ES-I3 (cell line): ENCODE measurements around the gene AGO1.
"Not testable (repeated sequence)": the region's sequence is repeated elsewhere in the genome, so short reads cannot be mapped to it uniquely, and the experiment has no call there.

Experiments
- H3K36me3 ChIP-seq: 2 replicates; pipeline ENCODE4 v1.6.1; 2013; ENCODE audit warnings: mild to moderate bottlenecking, low read length, control low read depth, moderate library complexity; ENCODE audit not compliant: insufficient read depth
- H3K4me1 ChIP-seq: 2 replicates; pipeline ENCODE4 v1.6.1; 2013; ENCODE audit warnings: mild to moderate bottlenecking, control low read depth, low read length; ENCODE audit not compliant: insufficient read depth
- H3K9ac ChIP-seq: 2 replicates; pipeline ENCODE4 v1.6.1; 2013; ENCODE audit warnings: low read depth, mild to moderate bottlenecking, low read length, moderate library complexity
- H3K9me3 ChIP-seq: 2 replicates; pipeline ENCODE4 v1.6.1; 2013; ENCODE audit warnings: mild to moderate bottlenecking, low read length, moderate library complexity; ENCODE audit not compliant: control insufficient read depth, insufficient read depth

Gene AGO1

DNA sequence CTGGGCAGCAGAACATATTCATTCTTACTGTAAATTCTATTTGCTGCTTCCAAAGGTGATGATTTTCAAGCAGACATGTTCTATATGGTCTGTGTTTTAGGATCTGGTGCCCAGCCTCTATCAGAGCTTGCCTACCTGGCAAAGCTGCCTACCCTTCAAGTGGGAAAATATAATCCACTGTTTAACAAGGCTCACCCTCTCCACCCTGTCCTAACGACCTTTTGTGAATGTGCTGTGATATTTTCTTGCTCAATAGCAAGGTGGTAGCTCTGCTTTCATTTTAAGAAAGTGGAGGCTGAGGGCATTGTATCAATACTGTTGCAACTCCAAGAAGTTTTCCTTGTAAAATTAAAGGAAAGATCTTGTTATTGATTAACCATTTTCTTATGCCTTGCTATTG lies 26.0 kb upstream of the AGO1 start:
- no peak overlapping the region for H3K9ac ChIP-seq
- peaks cover 12% of the 10 kb centered on the region for H3K36me3 ChIP-seq
- H3K9me3 ChIP-seq, result no peaks in the 10 kb centered on the region
- H3K4me1 ChIP-seq, result 0 out of 2 replicates have a peak, but pooled peaks cover 4% of the 10 kb centered on the region

DNA sequence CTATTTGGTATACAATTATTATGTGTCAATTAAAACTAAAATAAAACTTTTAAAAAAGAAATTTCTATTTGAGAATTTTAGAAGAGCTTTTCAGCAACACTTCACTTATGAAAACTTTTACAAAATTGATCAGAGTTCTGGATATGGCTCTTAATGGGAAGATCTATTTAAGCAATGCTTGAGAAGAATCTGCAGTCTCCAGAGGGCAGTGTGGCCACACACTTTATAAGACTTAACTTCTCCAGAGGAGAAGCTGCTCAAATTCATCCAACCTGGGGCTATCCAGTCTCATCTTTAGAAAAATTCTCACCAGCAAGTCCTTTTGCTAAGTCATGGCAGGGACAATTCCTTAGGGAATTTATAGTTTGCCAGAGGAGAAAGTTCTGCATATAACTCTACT lies 25.2 kb upstream of the AGO1 start:
- Histone ChIP-seq H3K9ac (no peak overlapping the region), H3K4me1 (0 out of 2 replicates have a peak, but pooled peaks cover 4% of the 10 kb centered on the region), H3K36me3 (peaks cover 12% of the 10 kb centered on the region), H3K9me3 (no peaks in the 10 kb centered on the region)

DNA sequence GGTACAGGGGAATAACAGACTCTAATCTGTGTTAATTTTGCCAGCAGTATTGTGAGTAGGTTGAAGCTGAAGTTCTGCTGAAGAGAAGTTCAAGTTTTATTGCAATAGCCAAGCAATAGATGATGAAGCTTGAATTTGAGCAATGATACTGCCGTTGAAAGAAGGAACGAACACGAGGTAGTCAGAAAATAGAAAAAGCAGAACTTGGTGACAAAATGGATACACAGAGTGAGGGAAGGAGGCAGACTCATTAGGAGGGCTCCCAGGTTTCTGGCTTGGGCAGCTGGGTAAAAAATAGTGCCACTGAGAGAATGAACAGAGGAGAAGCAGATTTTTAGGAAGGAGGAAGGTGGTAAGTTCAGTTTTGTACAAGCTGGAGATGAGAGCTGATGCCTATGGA lies 22.3 kb upstream of the AGO1 start:
- Histone ChIP-seq H3K4me1 (no peaks in the 10 kb centered on the region), H3K9me3 (no peaks in the 10 kb centered on the region), H3K36me3 (no peaks in the 10 kb centered on the region), H3K9ac (no peak overlapping the region)

DNA sequence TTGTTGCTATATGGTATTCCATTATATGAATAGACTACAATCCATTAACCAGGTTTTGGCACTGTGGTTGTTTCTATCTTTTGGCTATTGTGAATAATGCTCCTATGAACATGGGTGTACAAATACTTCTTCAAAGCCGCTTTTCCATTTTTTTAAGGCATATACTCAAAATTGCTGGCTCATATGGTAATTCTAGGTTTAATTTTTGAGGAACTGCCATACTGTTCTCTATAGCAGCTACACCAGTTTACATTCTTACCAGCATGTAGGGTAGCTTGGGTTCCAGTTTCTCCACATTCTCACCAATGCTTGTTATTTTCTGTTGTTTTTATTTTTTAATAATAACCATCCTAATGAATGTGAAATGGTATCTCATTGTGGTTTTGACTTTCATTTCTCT lies 19.9 kb upstream of the AGO1 start:
- Histone ChIP-seq H3K9ac (no peak overlapping the region), H3K4me1 (no peaks in the 10 kb centered on the region), H3K9me3 (no peaks in the 10 kb centered on the region), H3K36me3 (no peaks in the 10 kb centered on the region)

DNA sequence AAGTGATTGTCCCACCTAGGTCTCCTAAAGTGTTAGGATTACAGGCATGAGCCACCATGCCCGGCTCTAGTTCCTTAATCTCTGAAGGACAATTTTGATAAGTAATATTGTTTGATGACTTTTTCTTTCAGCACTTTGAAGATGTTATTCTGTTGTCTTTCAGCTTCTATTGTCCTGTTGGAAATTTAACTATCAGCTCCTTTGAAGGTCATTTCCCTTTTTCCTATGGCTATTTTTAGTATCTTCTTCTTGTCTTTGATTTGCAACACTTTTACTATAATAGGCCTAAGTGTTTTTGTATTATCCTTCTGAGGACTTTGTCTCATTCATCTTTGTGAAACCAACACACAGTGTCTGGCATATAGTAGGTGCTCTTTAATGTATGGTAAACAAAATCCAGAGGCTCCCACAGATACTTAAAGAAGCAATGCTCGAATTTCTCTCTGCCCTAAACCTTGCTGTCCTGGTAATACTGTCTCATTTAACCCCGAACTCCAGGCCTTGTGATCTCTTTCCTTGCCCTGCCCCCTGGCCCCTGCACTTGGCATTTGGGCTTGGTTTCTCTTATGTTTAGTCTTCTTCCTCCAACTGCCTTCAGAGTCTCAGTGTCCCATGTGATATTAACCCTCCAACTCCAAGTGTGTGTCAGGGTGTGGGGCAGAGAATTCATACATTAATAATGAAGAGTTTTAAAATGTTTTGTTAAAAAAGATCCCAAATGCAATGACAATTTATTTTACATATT lies 19.0 kb upstream of the AGO1 start:
- H3K4me1 ChIP-seq, result no peaks in the 10 kb centered on the region

DNA sequence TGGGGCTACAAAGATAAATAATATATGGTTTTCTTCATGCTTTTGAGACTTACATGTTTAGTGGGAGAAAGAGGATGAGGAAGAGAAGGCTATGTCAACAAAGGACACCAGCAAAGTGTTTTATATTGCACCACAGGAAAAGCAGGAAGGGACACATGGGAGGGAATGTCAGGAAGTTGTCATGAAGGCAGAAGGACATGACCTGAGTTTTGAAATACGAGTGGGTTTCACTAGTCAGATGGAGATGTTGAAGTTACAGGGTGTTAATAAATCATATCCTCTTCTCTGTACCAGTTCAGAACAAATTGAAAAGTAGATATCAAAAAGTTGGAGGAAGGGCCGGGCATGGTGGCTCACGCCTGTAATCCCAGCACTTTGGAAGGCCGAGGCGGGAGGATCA lies 18.2 kb upstream of the AGO1 start:
- Histone ChIP-seq H3K9ac (no peak overlapping the region), H3K4me1 (no peaks in the 10 kb centered on the region), H3K9me3 (no peaks in the 10 kb centered on the region), H3K36me3 (no peaks in the 10 kb centered on the region)

More for the DNA sequence above, 19.0 kb upstream of the AGO1 start:
- Histone ChIP-seq H3K9ac (no peak overlapping the region), H3K36me3 (no peaks in the 10 kb centered on the region), H3K9me3 (no peaks in the 10 kb centered on the region)

DNA sequence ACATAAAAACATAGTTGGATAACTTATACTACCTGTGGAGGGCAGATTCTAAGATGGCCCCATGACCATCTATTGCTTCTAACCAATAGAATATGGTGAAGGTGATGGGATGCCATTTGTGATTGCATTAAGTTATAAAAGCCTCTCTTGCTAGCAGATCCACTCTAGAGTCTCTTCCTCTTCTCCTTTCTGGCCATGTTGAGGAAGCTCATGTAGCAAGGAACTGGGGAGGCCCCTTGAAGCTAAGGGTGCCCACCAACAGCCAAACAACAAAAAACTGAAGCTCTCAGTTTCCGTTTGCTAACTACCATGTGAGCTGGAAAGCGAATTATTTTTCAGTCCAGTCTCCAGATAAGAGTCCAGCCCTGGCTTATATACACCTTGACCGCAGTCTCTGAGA lies 16.0 kb upstream of the AGO1 start:
- H3K9me3 ChIP-seq, result no peaks in the 10 kb centered on the region
- no peaks in the 10 kb centered on the region for H3K4me1 ChIP-seq
- no peak overlapping the region for H3K9ac ChIP-seq
- H3K36me3 ChIP-seq, result no peaks in the 10 kb centered on the region

DNA sequence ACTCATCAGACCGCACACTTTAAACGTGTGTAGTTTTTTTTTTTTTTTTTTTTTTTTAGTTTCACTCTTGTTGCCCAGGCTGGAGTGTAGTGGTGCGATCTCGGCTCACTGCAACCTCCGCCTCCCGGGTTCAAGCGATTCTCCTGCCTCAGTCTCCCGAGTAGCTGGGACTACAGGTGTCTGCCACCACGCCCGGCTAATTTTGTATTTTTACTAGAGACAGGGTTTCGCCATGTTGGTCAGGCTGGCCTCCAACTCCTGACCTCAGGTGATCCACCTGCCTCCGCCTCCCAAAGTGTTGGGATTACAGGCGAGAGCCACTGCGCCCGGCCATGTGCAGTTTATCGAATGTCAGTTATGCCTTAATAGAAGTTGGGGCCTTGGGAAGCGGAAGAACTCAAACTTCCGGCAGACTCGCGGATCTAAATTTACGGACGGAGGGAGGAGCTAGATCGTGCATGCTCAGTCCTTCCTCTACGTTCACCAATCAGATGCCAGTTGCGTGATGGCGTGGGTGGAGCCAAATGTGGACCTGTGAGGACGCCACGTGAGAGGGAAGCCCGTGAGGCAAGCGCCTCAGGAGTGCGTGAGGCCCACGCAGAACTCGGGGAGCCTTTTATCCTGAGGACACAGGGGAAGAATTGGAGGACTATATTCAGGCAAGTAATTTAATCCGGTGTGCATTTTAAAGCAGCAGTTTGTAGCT lies 13.6 kb upstream of the AGO1 start:
- H3K36me3 ChIP-seq, H3K4me1 ChIP-seq: not testable (repeated sequence)
- H3K9ac ChIP-seq, result peak overlapping the region; percentile 20; the same call in 1 of the 2 replicates

DNA sequence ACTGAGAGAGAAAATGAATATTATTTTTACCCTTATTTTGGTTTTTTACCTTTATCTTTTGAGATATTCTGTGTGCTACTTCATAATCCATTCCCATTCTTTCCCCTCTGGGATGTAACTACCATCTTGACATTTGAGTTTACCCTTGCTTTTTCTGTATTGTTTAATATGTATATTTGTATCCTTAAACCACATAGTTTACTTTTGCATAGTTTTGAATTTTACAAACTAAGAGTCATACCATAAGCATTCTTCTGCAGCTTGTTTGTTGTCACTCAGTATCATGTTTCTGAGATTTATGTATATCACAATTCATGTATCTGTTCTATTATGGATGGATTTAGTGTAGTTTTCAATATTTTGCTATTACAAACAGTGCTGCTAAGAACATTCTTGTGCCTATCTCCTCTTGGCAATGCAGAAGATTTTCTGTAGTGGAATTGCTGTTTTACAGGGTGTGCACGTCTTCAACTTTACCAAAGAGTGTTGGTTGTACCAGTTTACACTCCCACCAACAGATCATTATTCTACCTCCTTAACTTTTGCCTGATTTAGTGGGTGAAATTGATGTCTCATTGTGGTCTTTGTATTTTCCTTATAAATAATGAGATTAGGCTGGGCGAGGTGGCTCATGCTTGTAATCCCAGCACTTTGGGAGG lies 12.2 kb upstream of the AGO1 start:
- H3K36me3 ChIP-seq, result no peaks in the 10 kb centered on the region
- no peaks in the 10 kb centered on the region for H3K9me3 ChIP-seq
- H3K9ac ChIP-seq, result no peak overlapping the region
- no peaks in the 10 kb centered on the region for H3K4me1 ChIP-seq

More for the DNA sequence above, 13.6 kb upstream of the AGO1 start:
- H3K9me3 ChIP-seq, result not testable (repeated sequence)

DNA sequence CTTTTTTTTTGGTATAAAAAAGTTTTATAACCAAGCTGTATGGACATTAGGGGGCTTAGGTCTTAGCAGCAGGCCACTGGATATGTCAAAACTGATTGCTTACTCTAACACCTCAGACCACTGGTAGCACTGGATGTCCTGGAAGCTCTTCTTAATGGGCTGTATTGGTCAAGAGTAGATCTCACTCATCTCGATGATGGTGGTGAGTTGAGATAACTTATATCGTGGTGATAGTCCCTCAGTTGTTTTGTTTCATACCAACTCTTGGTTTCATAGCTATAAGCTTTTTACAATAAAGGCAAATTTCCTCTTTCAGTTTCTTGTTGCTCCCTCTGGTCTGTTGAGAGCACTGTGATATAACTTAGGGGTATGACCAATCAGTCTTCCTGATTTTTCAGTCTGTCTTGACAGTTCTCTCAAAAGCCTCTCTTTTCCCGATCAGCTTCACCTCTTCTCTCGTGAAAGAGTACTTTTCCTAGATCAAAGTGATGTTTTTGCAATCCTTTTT lies 9.7 kb upstream of the AGO1 start:
- H3K36me3 ChIP-seq, result no peaks in the 10 kb centered on the region
- H3K4me1 ChIP-seq, result no peaks in the 10 kb centered on the region
- no peak overlapping the region for H3K9ac ChIP-seq
- no peaks in the 10 kb centered on the region for H3K9me3 ChIP-seq

DNA sequence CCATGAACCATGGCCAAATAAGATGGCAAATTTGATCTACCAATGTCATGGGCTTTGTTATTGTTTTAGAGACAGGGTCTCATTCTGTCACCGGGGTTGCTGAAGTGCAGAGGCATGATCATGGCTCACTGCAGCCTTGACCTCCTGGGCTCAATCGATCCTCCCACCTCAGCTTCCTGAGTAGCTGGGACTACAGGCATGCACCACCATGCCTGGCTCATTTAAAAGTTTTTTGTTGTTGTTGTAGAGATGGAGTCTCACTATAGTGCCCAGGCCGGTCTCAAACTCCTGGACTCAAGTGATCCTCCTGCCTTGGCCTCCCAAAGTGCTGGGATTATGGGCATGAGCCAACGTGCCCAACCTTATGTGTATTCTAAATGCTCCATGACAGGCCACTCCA lies 8.9 kb upstream of the AGO1 start:
- H3K4me1 ChIP-seq, H3K9ac ChIP-seq, H3K36me3 ChIP-seq, H3K9me3 ChIP-seq: not testable (repeated sequence)

DNA sequence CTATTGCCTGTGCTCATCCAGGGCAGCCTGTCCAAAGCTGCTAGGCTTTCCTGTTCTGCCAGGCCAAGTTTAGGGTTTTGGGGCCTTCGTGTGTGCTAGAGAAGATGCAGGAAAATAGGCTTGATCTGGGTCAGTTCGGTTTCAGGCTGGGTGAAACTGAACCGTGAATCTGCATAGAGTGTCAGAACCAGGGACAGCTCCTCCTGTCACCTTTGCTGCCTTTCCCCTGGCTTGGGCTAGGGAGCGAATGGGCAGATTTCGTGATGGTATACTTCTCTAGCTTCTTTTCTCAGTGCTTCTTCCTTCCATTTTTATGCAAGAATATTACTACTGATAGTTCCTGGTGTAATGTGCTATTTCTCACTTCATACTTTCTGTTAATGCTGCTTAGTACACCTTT lies 6.0 kb upstream of the AGO1 start:
- Histone ChIP-seq H3K9ac (no peak overlapping the region), H3K9me3 (no peaks in the 10 kb centered on the region), H3K4me1 (no peaks in the 10 kb centered on the region), H3K36me3 (no peaks in the 10 kb centered on the region)

DNA sequence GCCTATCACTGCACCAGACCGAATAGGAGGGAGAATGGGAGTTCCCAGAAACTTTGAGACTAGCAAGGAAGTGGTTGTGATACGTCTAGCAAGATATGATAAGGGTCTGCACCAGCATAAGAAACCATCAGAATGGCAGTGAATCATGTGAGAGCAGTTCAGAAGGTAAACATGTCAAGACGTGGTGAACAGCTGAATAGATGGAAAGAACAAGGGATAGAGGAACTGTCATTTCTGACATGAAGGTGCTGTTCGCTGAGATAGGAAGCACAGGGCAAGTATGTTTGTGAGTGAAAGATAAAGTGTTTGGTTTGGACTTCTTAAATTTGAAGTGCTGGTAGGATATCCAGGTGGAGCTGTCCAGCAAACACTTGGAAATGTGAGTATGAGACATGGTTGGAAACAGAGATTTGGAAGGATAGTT lies 1.1 kb upstream of the AGO1 start:
- Histone ChIP-seq H3K36me3 (no peaks in the 10 kb centered on the region), H3K4me1 (peaks cover 21% of the 10 kb centered on the region), H3K9me3 (no peaks in the 10 kb centered on the region), H3K9ac (no peak overlapping the region)

DNA sequence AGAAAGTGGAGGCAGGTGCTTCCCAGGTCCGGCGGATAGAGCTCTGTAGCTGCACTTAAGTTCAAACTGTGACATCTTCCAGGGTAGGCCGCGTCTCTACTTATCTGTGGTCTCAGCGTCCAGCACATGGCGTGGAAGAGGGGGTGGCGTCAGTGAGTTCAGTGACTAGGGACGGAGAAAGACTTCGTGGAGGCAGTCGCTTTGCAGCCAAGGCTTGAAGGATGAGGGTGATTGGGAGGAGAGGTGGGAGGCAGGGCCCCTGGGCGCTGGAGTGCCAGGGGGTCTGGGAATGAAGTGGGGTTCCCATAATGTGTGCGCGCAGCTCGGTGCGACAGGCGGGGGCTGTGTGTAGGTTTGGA lies 444 bp upstream of the AGO1 start:
- H3K9me3 ChIP-seq, result no peaks in the 10 kb centered on the region
- H3K9ac ChIP-seq, result no peak overlapping the region
- H3K4me1 ChIP-seq, result peaks cover 28% of the 10 kb centered on the region
- H3K36me3 ChIP-seq, result no peaks in the 10 kb centered on the region
